Fibroblast of lung (primary cell): ENCODE results near the gene RAB11FIP3.

Experiments used
- EZH2 ChIP-seq: IDR thresholded peaks from 2 replicates; pipeline ENCODE4 v1.5.1; 2012; ENCODE audit warnings: low read length, control low read depth, mild to moderate bottlenecking; ENCODE audit errors: missing control alignments
- TF ChIP-seq, protein P1 (sequence below), 2 donors: IDR thresholded peaks in 1 of 2; conservative IDR thresholded peaks in 1 of 2; 1 replicate in 1 of 2; 2 replicates in 1 of 2; pipeline ENCODE4 v1.5.1; 2011 to 2012; ENCODE audit warnings: low read length in 2 of 2, control low read depth in 1 of 2, inconsistent platforms in 1 of 2, low read depth in 1 of 2, mild to moderate bottlenecking in 1 of 2

DNA sequence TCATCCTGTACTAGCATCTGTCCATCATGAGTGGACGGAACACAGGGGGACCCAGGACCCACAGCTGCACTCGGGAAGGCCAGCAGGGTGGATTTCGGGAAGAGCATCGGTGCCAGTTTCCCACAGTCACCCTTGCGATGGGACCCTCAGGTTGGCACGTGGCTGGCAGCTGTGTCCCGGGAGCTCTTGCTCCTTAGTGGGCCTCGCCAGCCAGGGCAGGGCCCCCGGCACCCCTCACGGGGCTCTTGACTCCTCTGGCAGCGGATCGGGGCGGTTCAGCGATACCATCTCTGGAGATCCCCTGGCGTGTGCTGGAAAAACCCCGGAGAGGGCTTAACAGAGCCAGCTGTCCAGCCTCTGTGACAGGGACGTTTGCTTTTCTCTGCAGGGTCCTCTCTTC lies 111.3 kb downstream of the RAB11FIP3 start:
- TF ChIP-seq, protein P1, sequence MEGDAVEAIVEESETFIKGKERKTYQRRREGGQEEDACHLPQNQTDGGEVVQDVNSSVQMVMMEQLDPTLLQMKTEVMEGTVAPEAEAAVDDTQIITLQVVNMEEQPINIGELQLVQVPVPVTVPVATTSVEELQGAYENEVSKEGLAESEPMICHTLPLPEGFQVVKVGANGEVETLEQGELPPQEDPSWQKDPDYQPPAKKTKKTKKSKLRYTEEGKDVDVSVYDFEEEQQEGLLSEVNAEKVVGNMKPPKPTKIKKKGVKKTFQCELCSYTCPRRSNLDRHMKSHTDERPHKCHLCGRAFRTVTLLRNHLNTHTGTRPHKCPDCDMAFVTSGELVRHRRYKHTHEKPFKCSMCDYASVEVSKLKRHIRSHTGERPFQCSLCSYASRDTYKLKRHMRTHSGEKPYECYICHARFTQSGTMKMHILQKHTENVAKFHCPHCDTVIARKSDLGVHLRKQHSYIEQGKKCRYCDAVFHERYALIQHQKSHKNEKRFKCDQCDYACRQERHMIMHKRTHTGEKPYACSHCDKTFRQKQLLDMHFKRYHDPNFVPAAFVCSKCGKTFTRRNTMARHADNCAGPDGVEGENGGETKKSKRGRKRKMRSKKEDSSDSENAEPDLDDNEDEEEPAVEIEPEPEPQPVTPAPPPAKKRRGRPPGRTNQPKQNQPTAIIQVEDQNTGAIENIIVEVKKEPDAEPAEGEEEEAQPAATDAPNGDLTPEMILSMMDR (conservative IDR thresholded peaks at IDR 0.05 in 1 of 2, IDR thresholded peaks at IDR 0.05 in 1 of 2; ENCODE audit: low read depth in 1 of 2, low read length in 2 of 2): no peak
- TF ChIP-seq EZH2: no peak
